SK-N-SH (cell line): ENCODE data around the gene FAM117B. TPM values are rescaled to one million over a fixed set of nuclear protein-coding genes. Genes with fewer than 3 reads are reported as not detected.

Experiments
- CTCF ChIA-PET: fragments of 300-600, 350-600 bp; formaldehyde crosslinking; extraction: SDS; loops from one replicate; lab custom pipeline; 2021; lab: Yijun Ruan, JAX
- POLR2A ChIA-PET: fragments of 350-600 bp; sonication (Branson Sonifier 250); formaldehyde crosslinking; extraction: SDS; loops from one replicate; lab custom pipeline; 2020; ENCODE audit warnings: antibody characterized with exemption, inconsistent platforms; lab: Yijun Ruan, JAX
- DNase-seq: peaks from one replicate; pipeline ENCODE4 v3.0.0; 2012
- H2AFZ ChIP-seq: fragments of 200-600 bp; sonication (generic); 2 replicates; pipeline ENCODE4 v1.8.1; 2016; ENCODE audit warnings: antibody characterized with exemption, mild to moderate bottlenecking, low read depth
- H3F3A ChIP-seq: fragments of 200-600 bp; sonication (generic); replicated peaks from 2 replicates; pipeline ENCODE3; 2016; ENCODE audit warnings: antibody characterized with exemption, mild to moderate bottlenecking; ENCODE audit not compliant: insufficient read depth
- H3K27ac ChIP-seq, 2 experiments: fragments of 200-500 bp in 1 of 2; fragments of 200-600 bp in 1 of 2; sonication (Bioruptor generic) in 1 of 2; sonication (generic), shearing (Covaris generic) in 1 of 2; 2 replicates each; pipeline versions ENCODE4 v1.5.1 to v1.6.1; 2014 to 2016; ENCODE audit warnings: low read depth in 2 of 2, inconsistent platforms in 1 of 2, low read length in 1 of 2, mild to moderate bottlenecking in 1 of 2, mixed read lengths in 1 of 2
- H3K27me3 ChIP-seq: fragments of 200-600 bp; sonication (generic), shearing (Covaris generic); 2 replicates; pipeline ENCODE4 v1.6.1; 2016; ENCODE audit warnings: mixed run types; ENCODE audit not compliant: insufficient read depth
- H3K36me3 ChIP-seq, 2 experiments: fragments of 200-500 bp in 1 of 2; fragments of 200-600 bp in 1 of 2; sonication (Bioruptor generic) in 1 of 2; sonication (generic) in 1 of 2; replicated peaks in 1 of 2; 2 replicates each; pipeline versions ENCODE3 to v1.5.1; 2014 to 2016; ENCODE audit warnings: low read length in 1 of 2, mild to moderate bottlenecking in 1 of 2; ENCODE audit not compliant: insufficient read depth in 2 of 2, control insufficient read depth in 1 of 2
- H3K4me1 ChIP-seq, 2 experiments: fragments of 200-500 bp in 1 of 2; fragments of 200-600 bp in 1 of 2; sonication (Bioruptor generic) in 1 of 2; sonication (generic), shearing (Covaris generic) in 1 of 2; 2 replicates each; pipeline versions ENCODE4 v1.5.1 to v1.6.1; 2014 to 2016; ENCODE audit warnings: low read depth in 1 of 2, low read length in 1 of 2, mixed run types in 1 of 2; ENCODE audit not compliant: insufficient read depth in 2 of 2, control insufficient read depth in 1 of 2
- H3K4me2 ChIP-seq: fragments of 200-600 bp; sonication (generic), shearing (Covaris generic); 2 replicates; pipeline ENCODE4 v1.6.1; 2017; ENCODE audit warnings: mixed run types
- H3K4me3 ChIP-seq, 2 experiments: fragments of 200-500 bp in 1 of 2; fragments of 200-600 bp in 1 of 2; sonication (Bioruptor generic) in 1 of 2; sonication (generic), shearing (Covaris generic) in 1 of 2; 2 replicates each; pipeline versions ENCODE4 v1.5.1 to v1.8.1; 2014 to 2016; ENCODE audit warnings: low read depth in 2 of 2, inconsistent platforms in 1 of 2, low read length in 1 of 2, mild to moderate bottlenecking in 1 of 2, mixed read lengths in 1 of 2, moderate library complexity in 1 of 2
- H3K79me2 ChIP-seq: fragments of 200-600 bp; sonication (generic); 2 replicates; pipeline ENCODE4 v1.8.1; 2017; ENCODE audit warnings: mild to moderate bottlenecking; ENCODE audit not compliant: insufficient read depth
- H3K9ac ChIP-seq: fragments of 200-600 bp; sonication (generic); 2 replicates; pipeline ENCODE4 v1.6.1; 2017; ENCODE audit warnings: mixed run types
- H3K9me2 ChIP-seq: fragments of 200-600 bp; sonication (generic); 2 replicates; pipeline ENCODE4 v1.6.1; 2017; ENCODE audit warnings: mixed run types
- H3K9me3 ChIP-seq: fragments of 200-600 bp; sonication (generic); 2 replicates; pipeline ENCODE4 v1.6.1; 2017; ENCODE audit warnings: mixed run types, mild to moderate bottlenecking, moderate library complexity
- H4K20me1 ChIP-seq: fragments of 200-600 bp; sonication (generic); 2 replicates; pipeline ENCODE4 v1.6.1; 2017; ENCODE audit warnings: mild to moderate bottlenecking, mixed run types; ENCODE audit not compliant: insufficient read depth
- CHD2 ChIP-seq: fragments of 150-350 bp; IDR thresholded peaks from 2 replicates; pipeline ENCODE4 v1.6.1; 2018; ENCODE audit warnings: low read length; ENCODE audit not compliant: partially characterized antibody
- EP300 ChIP-seq, 2 experiments: IDR thresholded peaks; 2 replicates each; pipeline versions ENCODE4 v1.4.0 to v1.6.1; 2012; ENCODE audit warnings: borderline replicate concordance in 1 of 2, low read depth in 1 of 2, low read length in 1 of 2
- FOSL2 ChIP-seq: IDR thresholded peaks from 2 replicates; pipeline ENCODE4 v1.4.0; 2012; ENCODE audit warnings: low read depth, mild to moderate bottlenecking, moderate library complexity, borderline replicate concordance
- FOXJ3 ChIP-seq: sonication (generic); formaldehyde crosslinking; IDR thresholded peaks from 2 replicates; pipeline ENCODE4 v1.5.1; 2020; ENCODE audit warnings: mild to moderate bottlenecking, missing genetic modification reagents
- FOXM1 ChIP-seq: IDR thresholded peaks from 2 replicates; pipeline ENCODE4 v1.4.0; 2012; ENCODE audit warnings: low read depth, mild to moderate bottlenecking
- JUND ChIP-seq: IDR thresholded peaks from 2 replicates; pipeline ENCODE4 v1.4.0; 2012
- MAX ChIP-seq: IDR thresholded peaks from 2 replicates; pipeline ENCODE4 v1.4.0; 2012; ENCODE audit warnings: low read depth
- MXI1 ChIP-seq: IDR thresholded peaks from 2 replicates; pipeline ENCODE4 v1.6.1; 2012; ENCODE audit warnings: mild to moderate bottlenecking, low read depth, low read length, improper control_type of control experiment
- POLR2AphosphoS5 ChIP-seq: IDR thresholded peaks from 2 replicates; pipeline ENCODE4 v1.6.1; 2012; ENCODE audit warnings: low read depth, low read length
- REST ChIP-seq: IDR thresholded peaks from 2 replicates; pipeline ENCODE4 v1.6.1; 2012; ENCODE audit warnings: mild to moderate bottlenecking, low read depth, low read length, moderate library complexity
- RFX5 ChIP-seq: IDR thresholded peaks from 2 replicates; pipeline ENCODE4 v1.6.1; 2012; ENCODE audit warnings: mild to moderate bottlenecking, improper control_type of control experiment, low read length
- RXRA ChIP-seq: IDR thresholded peaks from 2 replicates; pipeline ENCODE4 v1.4.0; 2012; ENCODE audit warnings: low read depth, mild to moderate bottlenecking, borderline replicate concordance
- SMC3 ChIP-seq: IDR thresholded peaks from 2 replicates; pipeline ENCODE4 v1.6.1; 2012; ENCODE audit warnings: low read depth, low read length, improper control_type of control experiment
- TEAD4 ChIP-seq: IDR thresholded peaks from 2 replicates; pipeline ENCODE4 v1.4.0; 2012; ENCODE audit warnings: mild to moderate bottlenecking, borderline replicate concordance; ENCODE audit not compliant: insufficient read depth
- USF2 ChIP-seq: fragments of 150-350 bp; IDR thresholded peaks from 2 replicates; pipeline ENCODE4 v1.6.1; 2017; ENCODE audit warnings: antibody characterized with exemption, low read length, low read depth, borderline replicate concordance
- ZBTB33 ChIP-seq: IDR thresholded peaks from 2 replicates; pipeline ENCODE4 v1.4.0; 2012; ENCODE audit warnings: low read depth, borderline replicate concordance
- WGBS: methylation state at CpG from one replicate; pipeline ENCODE4 v1.1.6; 2017; ENCODE audit warnings: low lambda C conversion rate; 5-methylcytosine and 5-hydroxymethylcytosine counted together
- polyA plus RNA-seq, 3 experiments: library from polyadenylated mRNA; depleted of rRNA; stranded (reverse); fragments of >200 nt; gene quantifications; 2 replicates each; pipeline ENCODE4 v1.2.3, GENCODE V29; 2012

The FAM117B gene
- polyA plus RNA-seq, 1 of the 3 experiments (the other 2 are of a cell fraction), result 0.90 TPM

GRCh38 chr2:202643012-202643858, 8.5 kb downstream of the FAM117B start:
- no peak overlapping the region for H3K4me2 ChIP-seq
- no peak overlapping the region for H3K9ac ChIP-seq
- no peak overlapping the region for H2AFZ ChIP-seq
- no peaks in the 10 kb centered on the region; a peak in 2 of 4 replicates for H3K4me1 ChIP-seq
- H3K9me3 ChIP-seq, result no peaks in the 10 kb centered on the region
- H3K27ac ChIP-seq, result no peak overlapping the region
- peaks cover 4% of the 10 kb centered on the region for H3F3A ChIP-seq
- WGBS, result 96% methylated on average over 5 of the region's 5 CpGs
- H3K9me2 ChIP-seq, result no peaks in the 10 kb centered on the region
- DNase-seq, result no peak
- CTCF ChIA-PET, result no interaction called here
- no peaks in the 10 kb centered on the region for H3K36me3 ChIP-seq
- peaks cover 5% of the 10 kb centered on the region; the same call in 1 of the 2 replicates for H4K20me1 ChIP-seq
- no peaks in the 10 kb centered on the region for H3K27me3 ChIP-seq
- TF ChIP-seq REST, result no peak
- no peak for TF ChIP-seq RFX5
- TF ChIP-seq SMC3, result no peak
- no peak for TF ChIP-seq ZBTB33
- TF ChIP-seq POLR2AphosphoS5, result no peak
- no peak for TF ChIP-seq MXI1
- no peak for TF ChIP-seq RXRA
- TF ChIP-seq MAX, result no peak
- TF ChIP-seq TEAD4, result no peak
- TF ChIP-seq FOSL2, result no peak
- TF ChIP-seq FOXM1, result no peak
- no peak for TF ChIP-seq CHD2
- TF ChIP-seq USF2, result no peak
- no peak for TF ChIP-seq EP300 (IDR thresholded peaks at IDR 0.05; ENCODE audit: borderline replicate concordance in 1 of 2, low read depth in 1 of 2, low read length in 1 of 2)
- no peak for TF ChIP-seq FOXJ3
- no peak for TF ChIP-seq JUND
- TF ChIP-seq, all 33 proteins: peak for 0
- POLR2A ChIA-PET, result no interaction called here
- Histone ChIP-seq H3K4me3 (no peak overlapping the region), H3K79me2 (peaks cover 22% of the 10 kb centered on the region)
